HUES64 (cell line): ENCODE data around the gene FAM98C.
A peak's percentile ranks its signal among the peaks of the same experiment; 100 is the strongest.
"Not testable (repeated sequence)": the region's sequence is repeated elsewhere in the genome, so short reads cannot be mapped to it uniquely, and the experiment has no call there.

Experiments used
- H3K27ac ChIP-seq: 2 replicates; pipeline ENCODE4 v1.7.0; 2013; ENCODE audit warnings: low read depth, low read length, inconsistent platforms
- H3K27me3 ChIP-seq: 2 replicates; pipeline ENCODE4 v1.6.1; 2013; ENCODE audit warnings: mild to moderate bottlenecking, low read length; ENCODE audit not compliant: insufficient read depth
- H3K36me3 ChIP-seq: 2 replicates; pipeline ENCODE4 v1.6.1; 2013; ENCODE audit warnings: mild to moderate bottlenecking, low read length; ENCODE audit not compliant: insufficient read depth
- H3K4me1 ChIP-seq: 2 replicates; pipeline ENCODE4 v1.6.1; 2013; ENCODE audit warnings: mild to moderate bottlenecking, low read length, moderate library complexity; ENCODE audit not compliant: insufficient read depth
- H3K4me3 ChIP-seq: 2 replicates; pipeline ENCODE4 v1.5.1; 2013; ENCODE audit warnings: mild to moderate bottlenecking, low read length, moderate library complexity
- H3K9ac ChIP-seq: 2 replicates; pipeline ENCODE4 v1.6.1; 2013; ENCODE audit warnings: mild to moderate bottlenecking, low read depth, low read length
- H3K9me3 ChIP-seq: 2 replicates; pipeline ENCODE4 v1.6.1; 2013; ENCODE audit warnings: low read depth, low read length; ENCODE audit not compliant: insufficient read depth
- WGBS: fragments of 150-250, 120-280 bp; methylation state at CpG from one replicate; pipeline ENCODE4 v1.1.7; 2013; ENCODE audit warnings: missing lambda C conversion rate; 5-methylcytosine and 5-hydroxymethylcytosine counted together

FAM98C gene

DNA sequence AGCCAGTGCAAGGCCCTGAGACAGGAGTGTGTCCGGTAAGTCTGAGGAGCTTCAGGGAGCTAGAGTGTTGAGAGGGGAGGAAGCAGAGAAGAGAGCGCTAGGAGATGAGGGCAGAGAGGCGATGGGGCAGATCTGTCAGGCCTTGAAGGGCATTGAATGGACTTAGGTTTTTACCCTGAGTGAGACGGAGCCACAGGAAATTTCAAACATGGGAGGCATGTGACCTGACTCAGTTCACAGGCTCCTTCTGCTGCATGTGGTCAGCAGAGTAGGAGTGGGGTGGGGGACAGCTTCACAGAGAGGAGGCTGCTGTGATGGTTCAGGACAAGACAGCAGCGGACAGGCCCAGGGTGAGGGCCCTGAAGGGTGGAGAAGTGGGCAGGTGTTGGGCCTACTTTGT is 2.5 kb upstream of the FAM98C start:
- no peak overlapping the region for H3K9ac ChIP-seq
- peaks cover 62% of the 10 kb centered on the region for H3K27me3 ChIP-seq
- no peaks in the 10 kb centered on the region for H3K4me1 ChIP-seq
- H3K27ac ChIP-seq, result no peak overlapping the region
- H3K9me3 ChIP-seq, result no peaks in the 10 kb centered on the region
- 68% methylated on average over 5 of the region's 5 CpGs for WGBS
- H3K4me3 ChIP-seq, result no peak overlapping the region
- H3K36me3 ChIP-seq, result no peaks in the 10 kb centered on the region

- H3K9me3 ChIP-seq, result no peaks in the 10 kb centered on the region
- H3K27me3 ChIP-seq, result peaks cover 56% of the 10 kb centered on the region
- H3K9ac ChIP-seq, result no peak overlapping the region
- H3K4me3 ChIP-seq, result no peak overlapping the region
- no peak overlapping the region for H3K27ac ChIP-seq
- H3K4me1 ChIP-seq, result no peaks in the 10 kb centered on the region
- H3K36me3 ChIP-seq, result no peaks in the 10 kb centered on the region
- 81% methylated on average over 2 of the region's 3 CpGs for WGBS
These were observed 1.7 kb upstream of the FAM98C start for GRCh38 chr19:38401148-38401547.

- no peak overlapping the region for H3K9ac ChIP-seq
These were observed 298 bp upstream of the FAM98C start for GRCh38 chr19:38402623-38402966.

DNA sequence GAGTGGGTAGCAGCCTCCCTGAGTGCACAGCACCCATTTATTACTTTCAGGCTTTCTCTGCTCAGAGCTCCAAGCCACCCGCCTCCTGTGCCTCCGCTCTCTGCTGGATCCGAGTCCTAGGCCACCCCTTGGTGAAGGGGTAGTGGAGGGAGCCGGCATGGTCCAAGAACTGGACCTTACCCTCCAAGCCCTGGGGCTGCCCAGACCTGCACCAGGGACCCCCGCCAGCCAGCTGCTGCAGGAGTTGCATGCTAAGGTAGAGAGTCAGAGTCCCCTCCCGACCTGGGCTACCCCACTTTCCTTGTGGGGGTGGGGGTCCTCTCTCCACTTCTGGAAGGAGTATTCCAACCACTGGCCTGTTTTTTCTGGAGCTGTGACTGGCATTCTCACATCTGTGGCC is 2.0 kb downstream of the FAM98C start:
- Histone ChIP-seq H3K27ac (no peak overlapping the region), H3K36me3 (0 out of 2 replicates have a peak, but pooled peaks cover 4% of the 10 kb centered on the region), H3K4me1 (no peaks in the 10 kb centered on the region), H3K4me3 (no peak overlapping the region), H3K9me3 (no peaks in the 10 kb centered on the region), H3K27me3 (peaks cover 21% of the 10 kb centered on the region), H3K9ac (no peak overlapping the region)
- WGBS, result 89% methylated on average over 6 of the region's 6 CpGs

More at GRCh38 chr19:38402623-38402966, 298 bp upstream of the FAM98C start:
- H3K27ac ChIP-seq, result no peak overlapping the region
- 11% methylated on average over 18 of the region's 18 CpGs for WGBS
- H3K36me3 ChIP-seq, result 0 out of 2 replicates have a peak, but pooled peaks cover 4% of the 10 kb centered on the region
- H3K4me1 ChIP-seq, result no peaks in the 10 kb centered on the region
- H3K9me3 ChIP-seq, result no peaks in the 10 kb centered on the region
- H3K4me3 ChIP-seq, result peak overlapping the region; percentile 36
- peaks cover 42% of the 10 kb centered on the region for H3K27me3 ChIP-seq

GRCh38 chr19:38405276-38405675 is 2.4 kb downstream of the FAM98C start:
- peaks cover 16% of the 10 kb centered on the region for H3K27me3 ChIP-seq
- no peaks in the 10 kb centered on the region for H3K9me3 ChIP-seq
- 90% methylated on average over 8 of the region's 8 CpGs for WGBS
- H3K4me1 ChIP-seq, result no peaks in the 10 kb centered on the region
- 0 out of 2 replicates have a peak, but pooled peaks cover 4% of the 10 kb centered on the region for H3K36me3 ChIP-seq
- no peak overlapping the region for H3K27ac ChIP-seq
- no peak overlapping the region for H3K4me3 ChIP-seq
- H3K9ac ChIP-seq, result no peak overlapping the region

DNA sequence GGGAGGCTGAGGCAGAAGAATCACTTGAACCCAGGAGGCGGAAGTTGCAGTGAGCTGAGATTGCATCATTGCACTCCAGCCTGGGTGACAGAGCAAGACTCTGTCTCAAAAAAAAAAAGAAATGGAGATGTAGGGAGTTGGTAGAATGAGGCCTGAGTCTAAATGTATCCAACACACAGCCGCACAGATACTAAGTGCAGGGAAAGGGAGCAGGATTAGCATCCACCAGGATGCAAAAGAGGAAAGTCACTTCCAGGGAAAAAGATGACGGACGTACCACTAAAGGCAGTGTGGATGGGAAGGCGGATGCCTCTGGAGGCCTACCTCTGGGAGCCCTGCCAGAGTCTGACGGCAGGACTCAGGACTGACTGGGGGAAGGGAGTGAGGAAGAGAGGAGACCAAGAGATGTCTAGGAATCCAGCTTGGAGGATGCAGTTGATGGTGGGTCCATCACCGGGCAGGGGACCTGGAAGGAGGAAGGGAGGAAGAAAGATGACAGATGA is 6.8 kb downstream of the FAM98C start:
- no peaks in the 10 kb centered on the region for H3K27me3 ChIP-seq
- no peak overlapping the region for H3K4me3 ChIP-seq
- no peaks in the 10 kb centered on the region for H3K4me1 ChIP-seq
- WGBS, result 94% methylated on average over 7 of the region's 7 CpGs
- no peaks in the 10 kb centered on the region for H3K9me3 ChIP-seq
- 0 out of 2 replicates have a peak, but pooled peaks cover 4% of the 10 kb centered on the region for H3K36me3 ChIP-seq
- no peak overlapping the region for H3K27ac ChIP-seq
- no peak overlapping the region for H3K9ac ChIP-seq

- 92% methylated on average over 6 of the region's 6 CpGs for WGBS
- not testable (repeated sequence) for H3K27me3 ChIP-seq
These were observed 7.5 kb downstream of the FAM98C start for GRCh38 chr19:38410407-38410806.

DNA sequence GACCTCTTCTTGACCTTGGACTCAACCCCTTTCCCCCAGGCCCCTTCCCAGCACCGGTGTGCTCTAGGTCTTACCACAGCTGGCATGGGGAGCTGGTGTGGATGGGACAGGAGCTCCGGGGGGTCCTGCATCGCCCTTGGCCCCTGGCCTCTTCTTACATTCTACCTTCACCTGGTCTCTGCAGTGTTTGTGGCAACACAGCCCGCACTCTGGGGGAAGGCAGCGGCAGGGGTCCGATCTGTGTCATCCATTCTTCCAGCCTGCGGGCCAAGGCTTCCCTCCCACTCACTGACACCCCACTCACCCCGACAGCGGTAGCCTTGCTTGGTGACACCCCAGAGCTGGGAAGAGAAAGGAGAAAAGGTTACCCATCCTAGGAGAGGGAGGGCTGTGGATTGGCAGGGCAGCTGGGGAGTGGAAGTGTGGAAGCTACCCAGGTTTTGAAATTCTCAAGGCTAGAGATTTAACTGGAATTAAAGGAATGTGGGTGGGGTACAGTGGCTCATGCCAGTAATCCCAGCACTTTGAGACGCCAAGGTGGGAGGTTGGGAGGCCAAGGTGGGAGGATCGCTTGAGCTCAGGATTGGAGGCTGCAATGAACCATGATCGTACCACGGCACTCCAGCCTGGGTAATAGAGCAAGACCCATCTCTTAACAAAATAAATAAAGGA is 8.3 kb downstream of the FAM98C start:
- Histone ChIP-seq H3K36me3 (0 out of 2 replicates have a peak, but pooled peaks cover 4% of the 10 kb centered on the region), H3K9ac (no peak overlapping the region), H3K27ac (no peak overlapping the region), H3K4me3 (no peak overlapping the region), H3K4me1 (no peaks in the 10 kb centered on the region), H3K27me3 (no peaks in the 10 kb centered on the region), H3K9me3 (no peaks in the 10 kb centered on the region)
- 89% methylated on average over 12 of the region's 13 CpGs for WGBS

More at GRCh38 chr19:38410407-38410806, 7.5 kb downstream of the FAM98C start:
- not testable (repeated sequence) for H3K4me1 ChIP-seq, H3K27ac ChIP-seq, H3K9ac ChIP-seq, H3K9me3 ChIP-seq, H3K4me3 ChIP-seq, H3K36me3 ChIP-seq

- not testable (repeated sequence) for H3K4me3 ChIP-seq, H3K4me1 ChIP-seq, H3K27me3 ChIP-seq, H3K9me3 ChIP-seq, H3K27ac ChIP-seq, H3K36me3 ChIP-seq, H3K9ac ChIP-seq
- 93% methylated on average over 5 of the region's 5 CpGs for WGBS
These were observed 9.0 kb downstream of the FAM98C start for GRCh38 chr19:38411898-38412297.

GRCh38 chr19:38412491-38412890 is 9.6 kb downstream of the FAM98C start:
- no peaks in the 10 kb centered on the region for H3K9me3 ChIP-seq
- H3K36me3 ChIP-seq, result no peaks in the 10 kb centered on the region
- no peak overlapping the region for H3K9ac ChIP-seq
- H3K27ac ChIP-seq, result no peak overlapping the region
- no peak overlapping the region for H3K4me3 ChIP-seq
- no peaks in the 10 kb centered on the region for H3K4me1 ChIP-seq
- WGBS, result 92% methylated on average over 8 of the region's 8 CpGs
- H3K27me3 ChIP-seq, result no peaks in the 10 kb centered on the region

- WGBS, result 89% methylated on average over 11 of the region's 11 CpGs
- Histone ChIP-seq H3K4me1 (no peaks in the 10 kb centered on the region), H3K9me3 (no peaks in the 10 kb centered on the region), H3K9ac (no peak overlapping the region), H3K27me3 (no peaks in the 10 kb centered on the region), H3K27ac (no peak overlapping the region), H3K4me3 (no peak overlapping the region), H3K36me3 (no peaks in the 10 kb centered on the region)
These were observed 10.1 kb downstream of the FAM98C start for GRCh38 chr19:38412961-38413360.

GRCh38 chr19:38413416-38413815 is 10.5 kb downstream of the FAM98C start:
- Histone ChIP-seq H3K4me1 (no peaks in the 10 kb centered on the region), H3K27me3 (peaks cover 3% of the 10 kb centered on the region; the same call in 1 of the 2 replicates), H3K36me3 (no peaks in the 10 kb centered on the region), H3K9me3 (no peaks in the 10 kb centered on the region), H3K27ac (no peak overlapping the region), H3K9ac (no peak overlapping the region), H3K4me3 (no peak overlapping the region)
- WGBS, result 99% methylated on average over 6 of the region's 6 CpGs
